CD14-positive monocyte (primary cell): ENCODE results near the gene HLCS. TPM values are rescaled to one million over a fixed set of nuclear protein-coding genes. Genes with fewer than 3 reads are reported as not detected.

Source experiments
- DNase-seq, 3 donors: peaks; one replicate each; pipeline ENCODE4 v3.0.0-alpha.2; 2011 to 2022
- H2AFZ ChIP-seq: 2 replicates; pipeline ENCODE4 v1.6.0; 2012; ENCODE audit warnings: mild to moderate bottlenecking, low read depth, low read length, inconsistent platforms; ENCODE audit not compliant: insufficient read depth, poor library complexity, severe bottlenecking
- H3K27ac ChIP-seq, 2 donors: 1 replicate in 1 of 2; 2 replicates in 1 of 2; pipeline ENCODE4 v1.5.1; 2012 to 2013; ENCODE audit warnings: low read length in 2 of 2, control low read depth in 1 of 2, inconsistent platforms in 1 of 2, low read depth in 1 of 2, mild to moderate bottlenecking in 1 of 2
- H3K27me3 ChIP-seq, 2 donors: one replicate each; pipeline versions ENCODE4 v1.6.0 to v1.6.1; 2011 to 2013; ENCODE audit warnings: low read length in 2 of 2; ENCODE audit not compliant: control insufficient read depth in 2 of 2, insufficient read depth in 2 of 2
- H3K36me3 ChIP-seq, 2 donors: replicated peaks in 1 of 2; 1 replicate in 1 of 2; 2 replicates in 1 of 2; pipeline versions ENCODE4 v1.5.1 to v1.6.1; 2012 to 2013; ENCODE audit warnings: low read length in 2 of 2, control low read depth in 1 of 2, inconsistent platforms in 1 of 2, mild to moderate bottlenecking in 1 of 2; ENCODE audit not compliant: insufficient read depth in 2 of 2, control insufficient read depth in 1 of 2
- H3K4me1 ChIP-seq, 2 donors: 1 replicate in 1 of 2; 2 replicates in 1 of 2; pipeline versions ENCODE4 v1.5.1 to v1.6.1; 2012 to 2013; ENCODE audit warnings: low read length in 2 of 2, control low read depth in 1 of 2, inconsistent platforms in 1 of 2, mild to moderate bottlenecking in 1 of 2, moderate library complexity in 1 of 2; ENCODE audit not compliant: insufficient read depth in 2 of 2, control insufficient read depth in 1 of 2
- H3K4me2 ChIP-seq: replicated peaks from 2 replicates; pipeline ENCODE3; 2012; ENCODE audit warnings: low read length, moderate library complexity, mild to moderate bottlenecking; ENCODE audit not compliant: poor library complexity, severe bottlenecking; ENCODE audit errors: extremely low read depth
- H3K4me3 ChIP-seq, 3 experiments: fragments of 200-600 bp in 1 of 3; sonication (generic) in 1 of 3; replicated peaks in 1 of 3; 1 replicate in 2 of 3; 2 replicates in 1 of 3; pipeline ENCODE4 v1.5.1; 2011 to 2013; ENCODE audit warnings: low read length in 3 of 3, mild to moderate bottlenecking in 3 of 3, control low read depth in 2 of 3, low read depth in 2 of 3, inconsistent platforms in 1 of 3, moderate library complexity in 1 of 3
- H3K79me2 ChIP-seq: 2 replicates; pipeline ENCODE4 v1.6.0; 2012; ENCODE audit warnings: mild to moderate bottlenecking, control low read depth, inconsistent platforms, low read length, moderate library complexity; ENCODE audit not compliant: insufficient read depth
- H3K9ac ChIP-seq: 2 replicates; pipeline ENCODE4 v1.6.0; 2017; ENCODE audit warnings: low read length, mild to moderate bottlenecking; ENCODE audit not compliant: insufficient read depth, poor library complexity, severe bottlenecking
- H3K9me3 ChIP-seq, 2 donors: replicated peaks in 1 of 2; 1 replicate in 1 of 2; 2 replicates in 1 of 2; pipeline versions ENCODE4 v1.5.1 to v1.6.1; 2012 to 2013; ENCODE audit warnings: low read length in 2 of 2, control low read depth in 1 of 2; ENCODE audit not compliant: control insufficient read depth in 1 of 2, insufficient read depth in 1 of 2
- H4K20me1 ChIP-seq: 2 replicates; pipeline ENCODE4 v1.6.0; 2012; ENCODE audit warnings: mild to moderate bottlenecking, low read length, control low read depth, moderate library complexity; ENCODE audit not compliant: insufficient read depth
- H3K27ac Mint-ChIP-seq, 7 donors: one replicate each; pipeline ENCODE4 v1.8.0; 2020; ENCODE audit warnings: mild to moderate bottlenecking in 7 of 7, mixed read lengths in 7 of 7, moderate library complexity in 6 of 7, inconsistent platforms in 2 of 7
- H3K27me3 Mint-ChIP-seq, 3 donors: one replicate each; pipeline ENCODE4 v1.8.0; 2021 to 2022; ENCODE audit warnings: low read depth in 3 of 3, mild to moderate bottlenecking in 3 of 3, mixed read lengths in 3 of 3, moderate library complexity in 3 of 3, inconsistent platforms in 1 of 3
- H3K36me3 Mint-ChIP-seq, 2 donors: one replicate each; pipeline ENCODE4 v1.8.0; 2020; ENCODE audit warnings: mixed read lengths in 2 of 2, inconsistent platforms in 1 of 2, mild to moderate bottlenecking in 1 of 2
- H3K4me1 Mint-ChIP-seq: one replicate; pipeline ENCODE4 v1.8.0; 2020; ENCODE audit warnings: mild to moderate bottlenecking, mixed read lengths
- H3K4me3 Mint-ChIP-seq, 2 donors: one replicate each; pipeline ENCODE4 v1.8.0; 2020; ENCODE audit warnings: mild to moderate bottlenecking in 2 of 2, mixed read lengths in 2 of 2, moderate library complexity in 1 of 2
- H3K9me3 Mint-ChIP-seq, 7 donors: one replicate each; pipeline ENCODE4 v1.8.0; 2020 to 2022; ENCODE audit warnings: mixed read lengths in 7 of 7, mild to moderate bottlenecking in 6 of 7, moderate library complexity in 6 of 7, inconsistent platforms in 2 of 7
- WGBS: methylation state at CpG from one replicate; pipeline ENCODE4 v1.1.5; 2013; ENCODE audit warnings: missing lambda C conversion rate; ENCODE audit not compliant: insufficient coverage; 5-methylcytosine and 5-hydroxymethylcytosine counted together
- intact Hi-C, 2 donors: fragments of 100-400 bp; cut with micrococcal nuclease; formaldehyde crosslinking; loops; one replicate each; pipeline versions ENCODE4 v1.15.0 to v1.15.1; 2023
- polyA plus RNA-seq, 3 donors: library from polyadenylated mRNA; depleted of rRNA in 1 of 3; unstranded in 2 of 3; stranded (reverse) in 1 of 3; fragments of 300-500 nt in 2 of 3; fragments of >200 nt in 1 of 3; fragmentation: Illumina TruSeq in 2 of 3; gene quantifications; 1 replicate in 2 of 3; 2 replicates in 1 of 3; pipeline ENCODE4 v1.2.3, GENCODE V29; 2012 to 2021
- TF ChIP-seq, protein P1 (sequence below): fragments of 200-600 bp; IDR thresholded peaks from one replicate; pipeline ENCODE4 v1.8.0; 2022; ENCODE audit warnings: antibody characterized with exemption, mild to moderate bottlenecking

The HLCS gene
- polyA plus RNA-seq, 3 donors, result 2.1 to 3.1 (median 2.2) TPM

DNA sequence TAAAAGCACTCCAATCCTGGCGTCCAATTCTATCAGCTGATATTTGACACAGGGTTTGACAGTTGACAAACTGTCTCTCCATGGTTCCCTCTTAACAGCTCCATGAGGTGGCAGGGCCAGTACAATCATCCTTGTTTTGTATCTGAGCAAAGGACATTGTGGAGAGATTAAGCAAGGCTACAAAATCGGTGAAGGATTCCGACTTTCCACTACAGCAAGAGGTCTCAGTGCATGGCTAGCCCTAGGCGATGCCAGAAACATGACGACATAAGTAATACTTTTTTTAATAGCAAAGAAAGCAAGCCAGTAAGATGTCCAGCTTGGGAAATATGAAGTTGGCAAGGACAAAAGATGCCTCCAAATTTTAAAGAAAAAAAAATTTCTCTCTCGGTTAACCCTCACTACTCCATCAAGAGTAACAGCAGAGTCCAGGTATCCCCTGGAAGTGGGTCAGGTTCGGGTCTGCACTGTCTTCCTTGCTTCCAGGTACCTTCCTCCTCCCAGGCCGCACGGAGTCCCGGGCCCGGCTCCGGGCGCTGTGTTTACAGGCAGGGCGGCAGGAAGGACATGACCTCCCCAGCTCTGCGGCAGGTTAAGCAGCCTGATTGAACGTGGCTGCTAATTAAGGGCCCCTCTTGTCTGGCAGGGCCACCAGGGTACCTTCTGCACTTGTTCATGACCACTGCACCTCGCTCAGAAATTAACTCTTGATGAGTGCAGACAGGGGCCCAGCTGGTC lies 161.4 kb downstream of the HLCS start:
- intact Hi-C loops, result no loop called here
- 96% methylated on average over 12 of the region's 17 CpGs for WGBS

DNA sequence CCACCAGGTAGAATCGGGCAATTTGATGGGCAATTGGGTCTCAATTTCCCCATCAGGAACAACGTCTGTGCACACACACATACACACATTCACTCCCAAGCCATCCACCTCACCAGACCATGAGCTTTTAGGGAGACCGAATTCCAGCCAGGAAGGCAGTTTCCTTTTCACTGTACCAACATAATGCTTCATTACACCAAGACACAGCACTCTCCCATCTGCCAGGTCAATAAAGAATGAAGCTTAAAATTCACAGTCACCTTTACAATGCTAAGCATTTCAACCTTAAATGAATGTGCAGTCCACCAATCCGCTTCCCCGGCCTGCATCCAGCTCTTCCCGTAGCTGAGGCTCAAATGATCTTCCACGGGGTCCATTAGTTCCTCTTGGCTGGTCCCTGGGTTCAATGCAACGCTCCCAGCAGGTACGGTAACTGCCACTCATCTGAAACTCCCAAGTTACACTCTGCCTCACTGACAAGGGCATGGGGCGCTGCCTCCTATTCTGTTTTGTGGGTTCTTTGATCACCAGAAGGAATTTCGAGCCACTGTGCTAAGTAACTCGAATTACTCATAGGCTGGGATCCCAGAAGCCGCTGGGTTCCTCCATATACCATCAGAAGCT lies 162.5 kb downstream of the HLCS start:
- no peaks in the 10 kb centered on the region for H3K4me1 ChIP-seq
- Mint-ChIP-seq H3K4me1 (no peaks in the 10 kb centered on the region), H3K9me3 (peaks cover 0 to 17% (median 3%) of the 10 kb centered on the region in 7 donors), H3K4me3 (no peak overlapping the region), H3K27me3 (peaks cover 0 to 2% (median 0%) of the 10 kb centered on the region in 3 donors), H3K27ac (peak overlapping the region in 1 of 7 donors; percentile 0), H3K36me3 (no peaks in the 10 kb centered on the region)
- no peaks in the 10 kb centered on the region for H4K20me1 ChIP-seq
- no peaks in the 10 kb centered on the region for H3K27me3 ChIP-seq
- H3K9me3 ChIP-seq, result peaks cover 0 to 8% of the 10 kb centered on the region in 2 donors
- 95% methylated on average over 12 of the region's 13 CpGs for WGBS
- no peak overlapping the region for H3K27ac ChIP-seq
- no peak overlapping the region for H3K4me3 ChIP-seq
- TF ChIP-seq, protein P1, sequence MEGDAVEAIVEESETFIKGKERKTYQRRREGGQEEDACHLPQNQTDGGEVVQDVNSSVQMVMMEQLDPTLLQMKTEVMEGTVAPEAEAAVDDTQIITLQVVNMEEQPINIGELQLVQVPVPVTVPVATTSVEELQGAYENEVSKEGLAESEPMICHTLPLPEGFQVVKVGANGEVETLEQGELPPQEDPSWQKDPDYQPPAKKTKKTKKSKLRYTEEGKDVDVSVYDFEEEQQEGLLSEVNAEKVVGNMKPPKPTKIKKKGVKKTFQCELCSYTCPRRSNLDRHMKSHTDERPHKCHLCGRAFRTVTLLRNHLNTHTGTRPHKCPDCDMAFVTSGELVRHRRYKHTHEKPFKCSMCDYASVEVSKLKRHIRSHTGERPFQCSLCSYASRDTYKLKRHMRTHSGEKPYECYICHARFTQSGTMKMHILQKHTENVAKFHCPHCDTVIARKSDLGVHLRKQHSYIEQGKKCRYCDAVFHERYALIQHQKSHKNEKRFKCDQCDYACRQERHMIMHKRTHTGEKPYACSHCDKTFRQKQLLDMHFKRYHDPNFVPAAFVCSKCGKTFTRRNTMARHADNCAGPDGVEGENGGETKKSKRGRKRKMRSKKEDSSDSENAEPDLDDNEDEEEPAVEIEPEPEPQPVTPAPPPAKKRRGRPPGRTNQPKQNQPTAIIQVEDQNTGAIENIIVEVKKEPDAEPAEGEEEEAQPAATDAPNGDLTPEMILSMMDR, result no peak
- intact Hi-C loops, result no loop called here
- no peak overlapping the region for H3K4me2 ChIP-seq
- H3K36me3 ChIP-seq, result no peaks in the 10 kb centered on the region
- H3K9ac ChIP-seq, result no peak overlapping the region
- no peak for DNase-seq
- no peaks in the 10 kb centered on the region for H3K79me2 ChIP-seq
- H2AFZ ChIP-seq, result no peak overlapping the region

More for the DNA sequence above, 161.4 kb downstream of the HLCS start:
- Mint-ChIP-seq H3K27me3 (peaks cover 0 to 2% (median 0%) of the 10 kb centered on the region in 3 donors), H3K9me3 (peaks cover 0 to 8% (median 0%) of the 10 kb centered on the region in 7 donors), H3K27ac (no peak overlapping the region), H3K36me3 (no peaks in the 10 kb centered on the region), H3K4me3 (no peak overlapping the region), H3K4me1 (no peaks in the 10 kb centered on the region)
- no peaks in the 10 kb centered on the region for H3K79me2 ChIP-seq
- H4K20me1 ChIP-seq, result no peaks in the 10 kb centered on the region
- H3K4me2 ChIP-seq, result no peak overlapping the region
- H3K9ac ChIP-seq, result no peak overlapping the region
- no peaks in the 10 kb centered on the region for H3K4me1 ChIP-seq
- H2AFZ ChIP-seq, result no peak overlapping the region
- H3K36me3 ChIP-seq, result no peaks in the 10 kb centered on the region
- TF ChIP-seq, protein P1, result no peak
- H3K27ac ChIP-seq, result no peak overlapping the region
- no peaks in the 10 kb centered on the region for H3K27me3 ChIP-seq
- no peak overlapping the region for H3K4me3 ChIP-seq
- H3K9me3 ChIP-seq, result peaks cover 0 to under 1% of the 10 kb centered on the region in 2 donors
- DNase-seq, result no peak
